ENCODE measurements around the gene TAS2R42.

TAS2R42 gene

DNA sequence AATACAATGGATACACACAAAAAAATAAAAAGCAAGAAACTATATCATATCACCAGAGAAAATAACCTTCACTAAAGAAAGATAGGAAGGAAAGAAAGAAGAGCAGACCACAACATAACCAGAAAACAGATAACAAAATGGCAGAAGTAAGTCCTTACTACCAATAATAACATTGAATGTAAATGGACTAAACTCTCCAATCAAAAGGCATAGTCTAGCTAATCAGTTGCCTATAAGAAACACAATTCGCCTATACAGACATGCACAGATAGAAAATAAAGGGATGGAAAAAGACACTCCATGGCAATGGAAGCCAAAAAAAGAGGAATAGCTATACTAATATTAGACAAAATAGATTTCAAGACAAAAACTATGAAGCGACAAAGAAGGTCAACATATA lies 43.4 kb downstream of the TAS2R42 start:
- no peak for DNase-seq

DNA sequence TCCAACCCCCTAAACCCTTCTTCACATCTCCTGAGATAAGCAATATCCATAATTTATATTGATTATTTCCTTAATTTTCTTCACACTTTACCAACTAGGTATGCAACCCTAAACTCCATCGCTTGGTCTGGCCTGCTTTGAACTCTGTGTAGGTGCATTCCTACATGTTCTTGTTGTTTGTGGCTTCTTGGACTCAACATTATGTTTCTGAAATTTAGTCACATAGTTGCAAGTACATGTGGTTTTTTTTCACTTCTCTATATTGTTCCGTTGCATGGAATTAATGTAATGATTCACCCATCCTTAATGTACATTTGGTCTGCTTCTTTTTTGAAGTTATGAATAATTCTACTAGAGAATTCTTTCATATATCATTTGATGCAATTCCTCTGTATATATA lies 50.7 kb downstream of the TAS2R42 start:
- no peak for DNase-seq
